Endothelial cell of umbilical vein (primary cell): ENCODE data around the gene VEPH1.

Source experiments
- CTCF ChIP-seq, 2 donors: IDR thresholded peaks; 1 replicate in 1 of 2; 2 replicates in 1 of 2; pipeline ENCODE4 v1.5.1; 2011; ENCODE audit warnings: low read length in 2 of 2, mild to moderate bottlenecking in 2 of 2, moderate library complexity in 2 of 2, control low read depth in 1 of 2, inconsistent platforms in 1 of 2, low read depth in 1 of 2; ENCODE audit not compliant: insufficient read depth in 1 of 2; ENCODE audit errors: extremely low read depth in 1 of 2
- EZH2 ChIP-seq: IDR thresholded peaks from 2 replicates; pipeline ENCODE4 v1.6.1; 2012; ENCODE audit warnings: borderline replicate concordance, low read depth, mild to moderate bottlenecking, moderate library complexity, low read length, inconsistent platforms; ENCODE audit not compliant: severe bottlenecking
- JUN ChIP-seq: IDR thresholded peaks from 2 replicates; pipeline ENCODE4 v1.6.1; 2011; ENCODE audit warnings: borderline replicate concordance, low read depth; ENCODE audit not compliant: insufficient read length, insufficient read depth
- MAX ChIP-seq: IDR thresholded peaks from 2 replicates; pipeline ENCODE4 v1.6.1; 2011; ENCODE audit not compliant: insufficient read depth, insufficient read length
- MYC ChIP-seq: IDR thresholded peaks from one replicate; pipeline ENCODE4 v1.6.1; 2011; ENCODE audit warnings: mild to moderate bottlenecking, low read depth, low read length
- POLR2A ChIP-seq: IDR thresholded peaks from 2 replicates; pipeline ENCODE4 v1.6.1; 2012; ENCODE audit warnings: low read depth, mild to moderate bottlenecking, control low read depth, low read length
- POLR2AphosphoS5 ChIP-seq: IDR thresholded peaks from 2 replicates; pipeline ENCODE4 v1.6.1; 2012; ENCODE audit warnings: low read depth, mild to moderate bottlenecking, control low read depth, low read length, moderate library complexity; ENCODE audit not compliant: insufficient read depth

GRCh38 chr3:157533298-157534070, 30.3 kb upstream of the VEPH1 start:
- no peak for TF ChIP-seq EZH2
- no peak for TF ChIP-seq CTCF (IDR thresholded peaks at IDR 0.05; ENCODE audit: extremely low read depth in 1 of 2, insufficient read depth in 1 of 2, low read depth in 1 of 2, low read length in 2 of 2)
- peak; percentile 84 for TF ChIP-seq POLR2AphosphoS5
- TF ChIP-seq POLR2A = peak; percentile 97
- TF ChIP-seq MAX = no peak
- TF ChIP-seq JUN = peak; percentile 86
- peak; percentile 78 for TF ChIP-seq MYC
